ENCODE results near the gene TMTC3. TPM values are rescaled to one million over a fixed set of nuclear protein-coding genes. Genes with fewer than 3 reads are reported as not detected.

Gene TMTC3
- total and polyA plus RNA-seq, 7 experiments from 2014 or later = 2.5 to 11.1 (median 6.8) TPM

- ChIA-PET CTCF (no interaction called here), POLR2A (no interaction called here)
- no peak for ATAC-seq
- H3K27ac ChIP-seq (ENCODE audit: low read depth, low read length) = no peak overlapping the region
- no peak overlapping the region for H3K4me3 Mint-ChIP-seq
- H3K36me3 ChIP-seq (ENCODE audit: control insufficient read depth in 2 of 3, insufficient read depth in 3 of 3, low read length in 3 of 3) = peaks cover 0 to 19% (median 0%) of the 10 kb centered on the region in 3 experiments
- H3K27me3 ChIP-seq (ENCODE audit: control insufficient read depth in 2 of 2, insufficient read depth in 2 of 2, low read length in 2 of 2) = no peaks in the 10 kb centered on the region
- H3K4me1 Mint-ChIP-seq = peaks cover 0 to 5% (median 0%) of the 10 kb centered on the region in 7 donors
- peaks cover 4 to 35% (median 21%) of the 10 kb centered on the region in 5 donors for H3K36me3 Mint-ChIP-seq
- H3K27ac Mint-ChIP-seq = no peak overlapping the region
- intact Hi-C loops (cut with micrococcal nuclease) = no loop called here
- no peaks in the 10 kb centered on the region for H3K27me3 Mint-ChIP-seq
- H3K4me3 ChIP-seq (ENCODE audit: low read length) = no peak overlapping the region
- H3K9me3 Mint-ChIP-seq = no peaks in the 10 kb centered on the region
- H3K4me1 ChIP-seq (ENCODE audit: control insufficient read depth in 2 of 2, insufficient read depth in 2 of 2, low read length in 2 of 2) = no peaks in the 10 kb centered on the region
- no peaks in the 10 kb centered on the region for H3K9me3 ChIP-seq (ENCODE audit: control insufficient read depth in 2 of 3, low read length in 3 of 3)
- no peak for DNase-seq
Observed at GRCh38 chr12:88187571-88187970, 45.5 kb downstream of the TMTC3 start.

- intact Hi-C loops (cut with micrococcal nuclease) = no loop called here
- Mint-ChIP-seq H3K27ac (no peak overlapping the region), H3K27me3 (no peaks in the 10 kb centered on the region), H3K4me3 (no peak overlapping the region), H3K36me3 (peaks cover 3 to 29% (median 15%) of the 10 kb centered on the region in 5 donors), H3K9me3 (no peaks in the 10 kb centered on the region), H3K4me1 (peaks cover 0 to 5% (median 0%) of the 10 kb centered on the region in 7 donors)
- no peaks in the 10 kb centered on the region for H3K4me1 ChIP-seq (ENCODE audit: control insufficient read depth in 2 of 2, insufficient read depth in 2 of 2, low read length in 2 of 2)
- no peak overlapping the region for H3K27ac ChIP-seq (ENCODE audit: low read depth, low read length)
- ATAC-seq = no peak
- peaks cover 0 to 15% (median 0%) of the 10 kb centered on the region in 3 experiments for H3K36me3 ChIP-seq (ENCODE audit: control insufficient read depth in 2 of 3, insufficient read depth in 3 of 3, low read length in 3 of 3)
- no peak overlapping the region for H3K4me3 ChIP-seq (ENCODE audit: low read length)
- CTCF ChIA-PET = no interaction called here
- DNase-seq = no peak
- POLR2A ChIA-PET = no interaction called here
- H3K27me3 ChIP-seq (ENCODE audit: control insufficient read depth in 2 of 2, insufficient read depth in 2 of 2, low read length in 2 of 2) = no peaks in the 10 kb centered on the region
- H3K9me3 ChIP-seq (ENCODE audit: control insufficient read depth in 2 of 3, low read length in 3 of 3) = no peaks in the 10 kb centered on the region
Observed at GRCh38 chr12:88188180-88188579, 46.1 kb downstream of the TMTC3 start.

GRCh38 chr12:88192426-88192825 is 50.3 kb downstream of the TMTC3 start:
- peaks cover 5 to 28% (median 12%) of the 10 kb centered on the region in 5 donors for H3K36me3 Mint-ChIP-seq
- Histone ChIP-seq H3K27ac (ENCODE audit: low read depth, low read length) (no peak overlapping the region), H3K27me3 (ENCODE audit: control insufficient read depth in 2 of 2, insufficient read depth in 2 of 2, low read length in 2 of 2) (no peaks in the 10 kb centered on the region), H3K4me3 (ENCODE audit: low read length) (no peak overlapping the region), H3K9me3 (ENCODE audit: control insufficient read depth in 2 of 3, low read length in 3 of 3) (no peaks in the 10 kb centered on the region), H3K36me3 (ENCODE audit: control insufficient read depth in 2 of 3, insufficient read depth in 3 of 3, low read length in 3 of 3) (peaks cover 0 to 11% (median 0%) of the 10 kb centered on the region in 3 experiments), H3K4me1 (ENCODE audit: control insufficient read depth in 2 of 2, insufficient read depth in 2 of 2, low read length in 2 of 2) (no peaks in the 10 kb centered on the region)
- H3K27ac Mint-ChIP-seq = no peak overlapping the region
- CTCF ChIA-PET = no interaction called here
- ATAC-seq = no peak
- H3K9me3 Mint-ChIP-seq = no peaks in the 10 kb centered on the region
- no peak overlapping the region for H3K4me3 Mint-ChIP-seq
- POLR2A ChIA-PET = no interaction called here
- peaks cover 0 to 5% (median 0%) of the 10 kb centered on the region in 7 donors for H3K4me1 Mint-ChIP-seq
- intact Hi-C loops (cut with micrococcal nuclease) = no loop called here
- H3K27me3 Mint-ChIP-seq = no peaks in the 10 kb centered on the region
- no peak for DNase-seq

GRCh38 chr12:88194868-88195267 is 52.8 kb downstream of the TMTC3 start:
- H3K4me3 ChIP-seq (ENCODE audit: low read length) = no peak overlapping the region
- peaks cover 5 to 28% (median 12%) of the 10 kb centered on the region in 5 donors for H3K36me3 Mint-ChIP-seq
- peaks cover 0 to 5% (median 0%) of the 10 kb centered on the region in 7 donors for H3K4me1 Mint-ChIP-seq
- no peaks in the 10 kb centered on the region for H3K27me3 Mint-ChIP-seq
- intact Hi-C loops (cut with micrococcal nuclease) = no loop called here
- DNase-seq = no peak
- H3K4me1 ChIP-seq (ENCODE audit: control insufficient read depth in 2 of 2, insufficient read depth in 2 of 2, low read length in 2 of 2) = no peaks in the 10 kb centered on the region
- no peaks in the 10 kb centered on the region for H3K9me3 Mint-ChIP-seq
- no peaks in the 10 kb centered on the region for H3K9me3 ChIP-seq (ENCODE audit: control insufficient read depth in 2 of 3, low read length in 3 of 3)
- POLR2A ChIA-PET = no interaction called here
- ATAC-seq = no peak
- no peak overlapping the region for H3K27ac ChIP-seq (ENCODE audit: low read depth, low read length)
- H3K27me3 ChIP-seq (ENCODE audit: control insufficient read depth in 2 of 2, insufficient read depth in 2 of 2, low read length in 2 of 2) = no peaks in the 10 kb centered on the region
- CTCF ChIA-PET = no interaction called here
- H3K27ac Mint-ChIP-seq = no peak overlapping the region
- peaks cover 0 to 11% (median 0%) of the 10 kb centered on the region in 3 experiments for H3K36me3 ChIP-seq (ENCODE audit: control insufficient read depth in 2 of 3, insufficient read depth in 3 of 3, low read length in 3 of 3)
- no peak overlapping the region for H3K4me3 Mint-ChIP-seq

- H3K9me3 ChIP-seq (ENCODE audit: control insufficient read depth in 2 of 3, low read length in 3 of 3) = no peaks in the 10 kb centered on the region
- no peak overlapping the region for H3K27ac ChIP-seq (ENCODE audit: low read depth, low read length)
- H3K4me1 ChIP-seq (ENCODE audit: control insufficient read depth in 2 of 2, insufficient read depth in 2 of 2, low read length in 2 of 2) = no peaks in the 10 kb centered on the region
- intact Hi-C loops (cut with micrococcal nuclease) = no loop called here
- ChIA-PET CTCF (no interaction called here), POLR2A (no interaction called here)
- ATAC-seq = no peak
- DNase-seq = no peak
- peaks cover 0 to 11% (median 2%) of the 10 kb centered on the region in 11 donors for H3K9me3 Mint-ChIP-seq
- no peak overlapping the region for H3K4me3 Mint-ChIP-seq
- H3K27ac Mint-ChIP-seq = no peak overlapping the region
- H3K27me3 ChIP-seq (ENCODE audit: control insufficient read depth in 2 of 2, insufficient read depth in 2 of 2, low read length in 2 of 2) = no peaks in the 10 kb centered on the region
- H3K36me3 ChIP-seq (ENCODE audit: control insufficient read depth in 2 of 3, insufficient read depth in 3 of 3, low read length in 3 of 3) = no peaks in the 10 kb centered on the region
- H3K36me3 Mint-ChIP-seq = peaks cover 2 to 10% (median 8%) of the 10 kb centered on the region in 5 donors
- H3K27me3 Mint-ChIP-seq = no peaks in the 10 kb centered on the region
- H3K4me1 Mint-ChIP-seq = peaks cover 0 to 4% (median 0%) of the 10 kb centered on the region in 7 donors
- H3K4me3 ChIP-seq (ENCODE audit: low read length) = no peak overlapping the region
Observed at GRCh38 chr12:88200029-88200428, 57.9 kb downstream of the TMTC3 start.

GRCh38 chr12:88202500-88202899 is 60.4 kb downstream of the TMTC3 start:
- Histone ChIP-seq H3K4me1 (ENCODE audit: control insufficient read depth in 2 of 2, insufficient read depth in 2 of 2, low read length in 2 of 2) (no peaks in the 10 kb centered on the region), H3K27ac (ENCODE audit: low read depth, low read length) (no peak overlapping the region), H3K36me3 (ENCODE audit: control insufficient read depth in 2 of 3, insufficient read depth in 3 of 3, low read length in 3 of 3) (no peaks in the 10 kb centered on the region), H3K9me3 (ENCODE audit: control insufficient read depth in 2 of 3, low read length in 3 of 3) (no peaks in the 10 kb centered on the region), H3K4me3 (ENCODE audit: low read length) (no peak overlapping the region), H3K27me3 (ENCODE audit: control insufficient read depth in 2 of 2, insufficient read depth in 2 of 2, low read length in 2 of 2) (no peaks in the 10 kb centered on the region)
- Mint-ChIP-seq H3K27me3 (peaks cover 0 to 2% (median 0%) of the 10 kb centered on the region in 5 donors), H3K27ac (no peak overlapping the region), H3K4me1 (no peaks in the 10 kb centered on the region), H3K9me3 (peaks cover 0 to 25% (median 7%) of the 10 kb centered on the region in 11 donors), H3K4me3 (no peak overlapping the region), H3K36me3 (no peaks in the 10 kb centered on the region)
- DNase-seq (no peak), ATAC-seq (no peak)
- ChIA-PET POLR2A (no interaction called here), CTCF (no interaction called here)
- intact Hi-C loops (cut with micrococcal nuclease) = no loop called here

GRCh38 chr12:88206601-88207000 is 64.5 kb downstream of the TMTC3 start:
- ATAC-seq (no peak), DNase-seq (no peak)
- no peaks in the 10 kb centered on the region for H3K27me3 ChIP-seq (ENCODE audit: control insufficient read depth in 2 of 2, insufficient read depth in 2 of 2, low read length in 2 of 2)
- no peaks in the 10 kb centered on the region for H3K9me3 ChIP-seq (ENCODE audit: control insufficient read depth in 2 of 3, low read length in 3 of 3)
- peaks cover 0 to 7% (median 0%) of the 10 kb centered on the region in 5 donors for H3K36me3 Mint-ChIP-seq
- no peak overlapping the region for H3K4me3 Mint-ChIP-seq
- H3K36me3 ChIP-seq (ENCODE audit: control insufficient read depth in 2 of 3, insufficient read depth in 3 of 3, low read length in 3 of 3) = no peaks in the 10 kb centered on the region
- no peaks in the 10 kb centered on the region for H3K4me1 ChIP-seq (ENCODE audit: control insufficient read depth in 2 of 2, insufficient read depth in 2 of 2, low read length in 2 of 2)
- POLR2A ChIA-PET = no interaction called here
- no peak overlapping the region for H3K27ac ChIP-seq (ENCODE audit: low read depth, low read length)
- intact Hi-C loops (cut with micrococcal nuclease) = no loop called here
- CTCF ChIA-PET = no interaction called here
- H3K4me3 ChIP-seq (ENCODE audit: low read length) = no peak overlapping the region
- H3K27ac Mint-ChIP-seq = no peak overlapping the region
- no peaks in the 10 kb centered on the region for H3K4me1 Mint-ChIP-seq
- peaks cover 0 to 18% (median 0%) of the 10 kb centered on the region in 5 donors for H3K27me3 Mint-ChIP-seq
- peaks cover 7 to 54% (median 20%) of the 10 kb centered on the region in 11 donors for H3K9me3 Mint-ChIP-seq

Measured in naive thymus-derived CD4-positive, alpha-beta T cell (primary cell).